ENCODE results near the gene CLDN15. TPM values are rescaled to one million over a fixed set of nuclear protein-coding genes. Genes with fewer than 3 reads are reported as not detected.
A peak's percentile ranks its signal among the peaks of the same experiment; 100 is the strongest.

CLDN15 gene
- total RNA-seq, 3 donors from 2014 or later: 14.6 to 23.7 (median 15.9) TPM

DNA sequence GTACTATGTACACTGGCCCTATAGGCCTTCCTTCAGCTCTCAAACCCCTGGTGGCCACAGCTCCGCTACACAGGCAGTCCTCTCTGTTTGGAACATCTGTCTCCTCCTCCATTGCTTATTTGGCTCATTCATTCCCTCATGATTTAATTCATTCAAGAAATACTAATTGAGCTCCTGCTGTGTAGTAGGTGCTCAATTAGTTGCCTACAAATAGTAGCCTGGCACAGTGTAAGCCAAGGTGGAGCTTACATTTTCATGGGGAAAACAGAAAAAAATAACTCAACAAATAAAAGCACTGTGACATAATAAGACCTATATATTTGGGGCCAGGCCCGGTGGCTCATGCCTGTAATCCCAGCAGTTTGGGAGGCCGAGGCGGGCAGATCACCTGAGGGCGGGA lies 10.7 kb upstream of the CLDN15 start:
- Histone ChIP-seq H3K4me3 (no peak overlapping the region), H3K9me3 (no peaks in the 10 kb centered on the region), H3K36me3 (ENCODE audit: low read depth) (no peaks in the 10 kb centered on the region), H3K4me1 (ENCODE audit: low read depth) (peaks cover 28% of the 10 kb centered on the region)
- intact Hi-C loops (cut with DNase I, micrococcal nuclease): no loop called here
- no peak for DNase-seq
- TF ChIP-seq, protein P1, sequence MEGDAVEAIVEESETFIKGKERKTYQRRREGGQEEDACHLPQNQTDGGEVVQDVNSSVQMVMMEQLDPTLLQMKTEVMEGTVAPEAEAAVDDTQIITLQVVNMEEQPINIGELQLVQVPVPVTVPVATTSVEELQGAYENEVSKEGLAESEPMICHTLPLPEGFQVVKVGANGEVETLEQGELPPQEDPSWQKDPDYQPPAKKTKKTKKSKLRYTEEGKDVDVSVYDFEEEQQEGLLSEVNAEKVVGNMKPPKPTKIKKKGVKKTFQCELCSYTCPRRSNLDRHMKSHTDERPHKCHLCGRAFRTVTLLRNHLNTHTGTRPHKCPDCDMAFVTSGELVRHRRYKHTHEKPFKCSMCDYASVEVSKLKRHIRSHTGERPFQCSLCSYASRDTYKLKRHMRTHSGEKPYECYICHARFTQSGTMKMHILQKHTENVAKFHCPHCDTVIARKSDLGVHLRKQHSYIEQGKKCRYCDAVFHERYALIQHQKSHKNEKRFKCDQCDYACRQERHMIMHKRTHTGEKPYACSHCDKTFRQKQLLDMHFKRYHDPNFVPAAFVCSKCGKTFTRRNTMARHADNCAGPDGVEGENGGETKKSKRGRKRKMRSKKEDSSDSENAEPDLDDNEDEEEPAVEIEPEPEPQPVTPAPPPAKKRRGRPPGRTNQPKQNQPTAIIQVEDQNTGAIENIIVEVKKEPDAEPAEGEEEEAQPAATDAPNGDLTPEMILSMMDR (IDR thresholded peaks at IDR 0.05): no peak
- no peak for ATAC-seq

DNA sequence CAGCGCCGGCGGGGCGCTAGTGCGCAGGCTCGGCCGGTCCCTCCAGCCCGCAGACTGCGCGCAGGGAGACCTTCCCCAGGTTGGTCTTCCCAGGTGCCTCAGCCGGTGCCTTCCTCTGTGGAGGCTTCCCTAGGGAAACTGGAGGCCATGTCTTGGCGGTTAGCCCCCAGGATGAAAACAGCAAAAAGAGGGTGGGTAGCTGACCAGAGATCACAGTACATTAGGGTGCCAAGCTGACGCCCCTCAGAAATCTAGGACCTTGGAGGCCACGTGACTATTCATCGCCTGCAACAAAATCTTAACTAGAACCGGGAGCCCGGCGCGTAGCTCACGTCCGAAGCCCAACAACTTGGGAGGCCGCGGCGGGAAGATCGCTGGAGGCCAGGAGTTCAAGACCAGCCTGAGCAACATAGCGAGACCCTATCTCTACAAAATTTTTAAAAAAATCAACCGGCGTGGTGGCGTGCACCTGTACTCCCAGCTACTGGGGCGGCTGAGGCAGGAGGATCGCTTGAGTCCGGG lies 7.6 kb upstream of the CLDN15 start:
- Histone ChIP-seq H3K4me3 (peak overlapping the region; percentile 43), H3K9me3 (no peaks in the 10 kb centered on the region), H3K36me3 (ENCODE audit: low read depth) (no peaks in the 10 kb centered on the region), H3K4me1 (ENCODE audit: low read depth) (peaks cover 11% of the 10 kb centered on the region)
- peak; percentile 38 to 66 (median 56) for DNase-seq
- ATAC-seq: no peak
- TF ChIP-seq, protein P1 (IDR thresholded peaks at IDR 0.05): no peak
- intact Hi-C loops (cut with DNase I, micrococcal nuclease): no loop called here

DNA sequence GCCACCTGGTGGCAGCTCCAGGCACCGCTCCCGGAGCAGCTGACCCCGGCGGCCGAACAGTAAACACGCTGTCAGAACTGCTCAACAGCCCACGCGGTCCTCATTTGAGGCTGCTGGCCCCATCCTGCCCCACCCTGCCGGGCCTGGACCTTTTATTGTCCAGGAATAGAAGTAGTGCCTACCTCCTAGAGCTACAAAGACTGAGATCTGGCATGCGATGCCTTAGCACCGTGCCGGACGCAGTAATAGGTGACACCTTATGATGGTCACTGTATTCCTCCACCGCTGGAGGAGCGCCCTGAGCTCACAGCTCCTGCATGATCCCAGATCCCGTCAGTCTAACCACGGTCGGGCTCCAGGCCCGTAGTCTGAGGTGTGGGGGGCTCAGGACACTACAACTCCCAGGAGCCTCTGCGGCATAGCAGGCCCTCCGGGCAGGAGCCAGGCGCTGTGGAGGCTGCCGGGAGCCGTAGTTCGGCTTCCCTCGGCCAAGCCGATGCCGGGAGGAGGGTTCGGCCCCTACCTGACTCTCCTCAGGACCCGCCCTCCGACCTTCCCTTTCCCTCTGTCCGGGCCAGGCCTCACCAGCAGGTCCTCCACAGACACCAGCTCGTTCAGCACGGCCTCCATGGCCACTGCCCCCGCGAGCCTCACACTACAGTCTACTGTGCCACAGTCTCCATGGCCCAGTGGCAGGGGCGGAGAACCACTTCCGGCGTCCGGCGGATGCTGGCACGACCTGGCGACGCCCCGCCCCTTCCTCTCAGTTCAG lies 7.0 kb upstream of the CLDN15 start, which contains the start of gene FIS1:
Gene FIS1 (minus strand): TSS at position 707 of the 772 bp plus-strand sequence. CDS start 77 bp downstream, at position 630.
- Histone ChIP-seq H3K4me3 (peak within 1 kb of the TSS; percentile 43), H3K36me3 (ENCODE audit: low read depth) (no peaks in the 10 kb centered on the region), H3K4me1 (ENCODE audit: low read depth) (peaks cover 11% of the 10 kb centered on the region), H3K9me3 (no peaks in the 10 kb centered on the region)
- TF ChIP-seq, protein P1 (IDR thresholded peaks at IDR 0.05): peak; percentile 88
- peak; percentile 95 to 97 (median 95) for DNase-seq
- ATAC-seq: peak; percentile 97
- intact Hi-C loops (cut with DNase I, micrococcal nuclease): no loop called here

DNA sequence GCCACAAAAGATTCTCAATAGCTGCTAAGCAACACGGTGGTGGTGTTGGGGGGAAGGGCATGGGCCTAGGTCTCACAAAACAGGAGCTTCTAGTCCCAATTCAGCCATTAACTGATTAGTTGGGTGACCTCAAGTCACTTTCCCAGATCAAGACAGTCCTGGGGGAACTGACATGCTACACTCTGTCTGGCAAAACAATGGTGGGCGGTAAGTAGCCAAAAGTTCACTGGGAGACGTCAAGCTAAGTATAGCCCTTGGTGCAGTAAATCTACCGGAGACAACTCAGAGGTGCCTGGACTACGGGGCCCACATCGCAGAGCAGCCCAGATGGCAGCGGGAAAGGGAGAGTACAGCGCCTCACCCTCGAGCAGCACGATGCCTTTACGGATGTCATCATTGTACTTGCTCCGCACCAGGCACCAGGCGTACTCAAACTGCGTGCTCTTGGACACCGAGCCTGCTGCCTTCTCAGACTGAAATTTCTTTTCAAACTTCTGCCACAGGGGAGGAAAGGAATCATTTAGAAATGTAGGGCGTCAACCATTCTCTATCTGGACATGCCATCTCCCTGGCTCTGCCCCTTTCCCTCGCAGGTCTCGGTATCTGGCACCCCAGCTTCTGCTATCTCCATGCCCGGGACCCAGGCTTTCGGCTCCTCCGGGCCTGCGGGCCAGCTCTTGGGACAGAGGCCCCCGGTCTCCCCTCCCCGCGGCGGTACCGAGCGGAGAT lies 6.2 kb upstream of the CLDN15 start:
- intact Hi-C loops (cut with DNase I, micrococcal nuclease): no loop called here

More for the DNA sequence above, 6.2 kb upstream of the CLDN15 start:
- peak in 1 of 3 donors; percentile 40 for DNase-seq
- H3K9me3 ChIP-seq: no peaks in the 10 kb centered on the region
- H3K4me1 ChIP-seq (ENCODE audit: low read depth): peaks cover 11% of the 10 kb centered on the region
- no peaks in the 10 kb centered on the region for H3K36me3 ChIP-seq (ENCODE audit: low read depth)
- TF ChIP-seq, protein P1 (IDR thresholded peaks at IDR 0.05): no peak
- ATAC-seq: peak; percentile 3
- H3K4me3 ChIP-seq: peak overlapping the region; percentile 43
